HG03045 (cell line): ENCODE measurements around the gene IRAG1.

Source experiments
- ATAC-seq: cut with Tn5 transposase; IDR thresholded peaks from one replicate; pipeline ENCODE4 v1.9.1; 2021; ENCODE audit warnings: mild to moderate bottlenecking, moderate library complexity; ENCODE audit not compliant: unreplicated experiment

Gene IRAG1

DNA sequence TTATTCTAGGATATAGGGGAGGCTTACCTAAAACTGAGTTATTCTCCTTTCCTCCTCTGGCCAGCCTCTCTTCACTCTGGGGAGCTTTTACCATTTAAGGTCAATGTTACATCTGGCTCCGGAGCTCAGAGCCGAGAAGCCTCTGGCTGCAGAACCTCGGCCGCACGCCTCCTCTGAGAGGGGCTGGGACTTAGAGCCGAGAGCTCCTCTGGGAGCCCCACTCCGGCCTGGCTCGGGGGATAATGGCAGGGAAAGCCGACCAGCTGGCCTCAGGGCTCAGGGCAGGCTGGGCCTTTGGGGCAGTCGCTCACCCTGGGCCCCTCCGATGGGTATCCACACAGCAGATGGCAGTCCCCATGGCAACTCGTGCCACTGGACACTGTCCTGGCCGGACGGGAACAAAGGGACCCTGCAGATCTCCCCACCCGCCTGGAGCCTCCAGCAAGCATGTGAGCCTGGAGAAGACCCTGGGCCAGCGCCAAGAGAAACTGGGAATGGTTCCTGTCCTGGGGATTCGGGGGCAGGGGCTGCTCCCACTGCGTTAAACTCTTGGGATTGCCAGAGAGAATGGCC is at the start of gene IRAG1:
Gene IRAG1 (minus strand): TSS at position 247 of the 573 bp plus-strand sequence. CDS start 153 bp downstream, at position 94.
- ATAC-seq, result no peak

DNA sequence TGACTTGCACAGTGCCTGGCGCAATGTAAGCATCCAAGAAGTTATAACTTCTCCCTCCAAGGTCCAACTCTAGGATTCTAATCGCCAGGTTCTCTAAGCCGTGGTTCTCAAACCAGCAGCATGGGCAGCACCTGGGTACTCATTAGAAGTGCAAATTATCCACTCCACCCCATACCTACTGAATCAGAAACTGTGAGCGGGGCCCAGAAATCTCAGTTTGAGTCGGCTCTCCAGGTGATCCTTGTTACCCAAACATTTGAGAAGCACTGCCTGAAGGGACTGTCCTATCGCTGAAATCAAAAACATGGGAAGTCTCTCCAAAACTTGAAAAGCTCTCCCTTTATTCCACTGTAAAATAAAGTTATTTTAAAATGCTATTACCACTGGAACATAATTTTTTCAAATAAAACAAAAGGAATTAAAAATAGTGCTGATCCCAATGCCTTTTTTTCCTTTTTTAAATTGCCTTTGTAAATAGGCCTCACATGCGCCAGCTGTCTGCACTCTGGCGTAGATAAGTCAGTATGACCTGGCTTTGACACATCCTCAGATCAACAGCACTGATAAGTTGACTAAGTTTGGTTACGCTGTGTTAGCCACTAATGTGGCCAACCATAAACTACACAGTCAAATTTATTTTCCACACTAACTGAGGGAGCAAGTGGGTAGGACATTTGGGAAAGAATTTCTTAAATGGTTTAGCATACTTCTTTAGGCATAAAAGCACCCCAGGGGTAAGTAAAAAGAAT is 49.1 kb upstream of the IRAG1 start:
- no peak for ATAC-seq

- ATAC-seq, result peak; percentile 96
Measured at GRCh38 chr11:10735481-10736475, 42.2 kb upstream of the IRAG1 start.

GRCh38 chr11:10731064-10731680 is 37.6 kb upstream of the IRAG1 start:
- ATAC-seq, result no peak

DNA sequence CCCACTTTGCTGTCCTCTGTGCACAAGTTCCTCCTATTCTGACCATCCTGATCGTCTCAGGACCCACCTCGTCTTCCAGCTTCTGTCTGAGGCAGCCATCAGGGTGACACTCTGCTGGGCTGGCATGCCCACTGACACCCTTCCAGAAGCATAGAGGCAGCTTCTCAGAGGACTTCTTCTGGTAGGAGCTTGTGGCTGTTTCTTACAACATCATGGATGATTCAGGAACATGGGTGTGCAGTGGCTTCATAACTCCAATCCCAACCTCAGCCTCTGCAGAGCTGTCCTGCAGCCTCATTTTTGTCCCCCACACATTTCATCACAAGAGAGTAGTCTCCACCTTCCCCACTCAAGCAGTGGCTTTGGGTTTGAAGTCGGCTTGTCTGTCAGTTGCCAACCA is 36.6 kb upstream of the IRAG1 start:
- ATAC-seq, result no peak

GRCh38 chr11:10728789-10729472 is 35.4 kb upstream of the IRAG1 start:
- ATAC-seq, result no peak

DNA sequence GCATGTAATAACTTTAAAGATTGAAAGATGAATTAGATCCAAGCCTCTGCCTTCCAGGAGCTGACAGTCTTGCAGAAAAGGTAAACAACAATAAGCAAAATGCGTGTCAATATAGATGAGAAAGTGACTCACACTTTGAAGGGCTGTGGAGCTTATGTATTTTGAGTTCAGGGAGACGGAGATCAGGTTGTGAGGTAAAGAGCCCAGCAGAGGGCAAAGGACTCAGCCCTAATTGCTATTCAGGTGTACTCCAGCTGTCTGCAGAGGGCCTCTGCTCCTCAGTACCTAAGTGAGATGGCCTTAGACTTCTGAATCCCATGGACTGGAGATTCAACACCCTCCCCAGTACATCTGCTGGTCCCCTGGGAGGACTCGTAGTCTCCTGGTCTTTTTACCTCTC is 34.6 kb upstream of the IRAG1 start:
- no peak for ATAC-seq

- ATAC-seq, result no peak
Measured at GRCh38 chr11:10727146-10727851, 33.7 kb upstream of the IRAG1 start.

GRCh38 chr11:10725907-10726253 is 32.3 kb upstream of the IRAG1 start:
- ATAC-seq, result no peak

DNA sequence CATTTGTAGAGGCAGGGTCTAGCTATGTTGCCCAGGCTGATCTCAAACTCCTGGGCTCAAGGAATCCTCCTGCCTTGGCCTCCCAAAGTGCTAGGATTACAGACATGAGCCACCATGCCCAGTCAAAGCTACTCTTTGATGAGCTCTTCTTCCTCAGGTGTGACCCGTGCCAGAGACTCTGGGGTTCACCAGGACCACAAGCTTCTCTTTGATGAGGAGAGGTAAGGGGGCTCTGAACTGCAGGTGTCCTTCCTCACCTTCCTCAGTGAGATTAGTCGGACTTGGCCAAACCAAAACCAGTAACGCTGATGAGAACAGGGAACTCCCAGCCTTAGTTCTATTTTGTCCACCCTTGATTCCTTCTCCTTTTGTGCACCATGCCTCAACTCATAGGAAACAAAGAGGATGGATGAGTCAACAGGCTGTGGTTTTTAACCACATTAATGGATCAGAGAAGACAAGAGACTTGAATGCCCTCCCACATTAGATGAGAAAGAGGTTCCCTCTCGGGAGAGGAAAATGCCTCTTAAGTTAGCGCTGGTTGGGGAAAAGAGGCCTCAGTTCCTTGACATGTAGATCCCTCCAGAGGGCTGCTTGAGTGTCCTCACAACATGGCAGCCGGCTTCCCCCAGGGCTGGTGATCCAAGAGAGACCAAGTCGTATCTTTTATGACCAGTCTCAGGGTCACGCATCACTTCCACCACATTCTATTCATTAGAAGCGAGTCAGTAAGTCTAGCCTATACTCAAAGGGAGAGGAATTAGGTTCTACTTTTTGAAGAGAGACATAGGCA is 31.8 kb upstream of the IRAG1 start:
- no peak for ATAC-seq

DNA sequence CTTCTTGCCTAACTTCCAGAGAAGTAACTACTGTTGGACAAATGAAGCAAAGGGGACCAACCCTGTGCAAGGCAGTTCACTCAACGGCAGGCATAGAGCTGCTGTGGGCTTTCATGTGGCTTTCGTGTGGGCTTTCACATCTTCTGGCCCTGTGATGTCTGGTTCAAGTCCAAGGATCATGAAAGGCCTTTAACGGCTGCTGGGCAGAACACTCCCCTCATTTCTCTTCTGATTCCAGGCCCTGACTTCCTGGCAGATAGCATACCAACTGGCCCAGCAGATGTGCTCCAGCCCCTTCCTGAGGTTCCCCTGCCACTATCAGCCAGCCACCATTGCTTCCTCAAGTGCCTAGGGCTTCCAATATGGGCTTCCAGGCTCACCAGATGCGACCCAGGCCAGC is 28.8 kb upstream of the IRAG1 start:
- no peak for ATAC-seq

- ATAC-seq, result no peak
Measured at GRCh38 chr11:10720881-10721376, 27.4 kb upstream of the IRAG1 start.

GRCh38 chr11:10719616-10720015 is 26.1 kb upstream of the IRAG1 start:
- no peak for ATAC-seq

GRCh38 chr11:10716543-10717259 is 23.1 kb upstream of the IRAG1 start:
- no peak for ATAC-seq

DNA sequence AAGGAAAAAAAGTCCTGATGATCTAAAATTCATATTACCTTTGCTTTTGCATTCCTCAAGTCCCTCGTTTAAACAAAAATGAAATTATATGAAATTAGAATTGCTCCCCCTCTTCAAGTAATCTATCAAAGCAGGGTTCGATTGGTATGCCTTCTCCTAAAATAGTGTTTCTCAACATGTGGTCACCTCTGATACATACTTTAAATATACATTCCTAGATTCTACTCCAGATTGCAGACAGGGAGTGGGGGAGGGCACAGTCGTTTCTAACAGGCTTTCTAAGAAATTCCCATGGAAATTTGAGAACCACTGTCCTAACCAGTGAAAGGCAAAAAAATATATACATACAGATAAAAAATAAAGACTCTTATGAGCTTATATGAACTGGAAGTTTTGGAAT is 22.6 kb upstream of the IRAG1 start:
- ATAC-seq, result no peak

DNA sequence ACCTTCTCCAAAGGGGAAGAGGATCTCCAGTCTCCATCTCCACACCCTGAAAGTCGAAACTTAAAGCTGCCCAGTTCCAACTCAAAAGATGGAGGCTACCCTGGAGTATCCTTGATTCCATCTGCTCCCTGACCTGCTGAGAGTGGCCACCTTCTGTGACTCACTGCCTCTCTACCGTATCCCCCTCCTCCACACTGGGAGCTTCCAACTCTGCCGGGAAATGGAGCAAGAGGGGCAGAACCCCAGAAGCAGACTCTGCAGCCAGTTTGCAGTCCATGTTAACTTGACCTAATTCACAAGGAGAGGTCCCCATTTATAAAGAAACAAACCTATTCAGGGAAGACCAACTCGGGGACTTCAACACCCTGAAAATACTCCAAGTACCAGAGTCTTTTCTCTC is 22.0 kb upstream of the IRAG1 start:
- ATAC-seq, result no peak

DNA sequence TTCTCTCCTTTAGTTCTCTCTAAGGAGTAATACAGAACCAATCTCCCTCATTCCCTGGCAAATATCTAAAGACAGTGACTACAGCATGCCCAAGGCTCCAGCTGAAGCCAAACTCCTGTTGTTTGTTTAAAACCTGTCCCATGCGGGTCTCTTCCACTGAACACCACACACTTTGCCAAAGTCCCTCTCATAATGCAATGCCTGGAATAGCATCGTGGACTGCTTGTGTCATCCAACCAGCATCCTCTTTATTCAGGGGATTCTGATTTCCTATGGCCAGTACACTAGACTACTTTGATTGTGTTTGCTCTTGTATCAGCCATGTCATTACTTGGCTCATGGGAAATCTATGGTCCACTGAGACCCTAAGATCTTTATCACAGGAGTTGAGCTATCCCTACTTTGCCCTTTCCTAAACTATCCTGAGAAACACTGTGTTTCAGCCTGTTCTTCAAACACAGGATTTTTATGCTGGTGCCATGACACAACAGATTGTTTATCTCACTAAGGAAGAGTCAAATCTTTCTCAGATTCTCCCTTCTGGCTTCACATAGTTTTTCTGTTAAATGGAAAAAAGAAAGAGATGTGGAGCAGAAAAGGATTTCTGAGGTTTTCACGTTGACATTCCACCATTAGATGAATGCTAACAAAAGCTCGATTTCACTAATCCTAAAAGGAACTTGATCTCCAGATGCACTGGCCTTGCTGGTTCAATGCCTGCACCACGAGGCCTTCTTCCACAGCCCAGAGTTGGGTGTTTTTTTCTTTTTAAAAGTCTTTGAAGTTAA is 15.9 kb upstream of the IRAG1 start:
- no peak for ATAC-seq

GRCh38 chr11:10708131-10708530 is 14.6 kb upstream of the IRAG1 start:
- ATAC-seq, result no peak
